NCI-H187 treated with DMSO at 0.1 percent for 48 hours (cell line): ENCODE measurements around the gene UNC80.
"Not testable (repeated sequence)": the region's sequence is repeated elsewhere in the genome, so short reads cannot be mapped to it uniquely, and the experiment has no call there.

Source experiments
- DNase-seq: peaks from one replicate; lab custom pipeline; 2025; lab: John Stamatoyannopoulos, UW

UNC80 gene

GRCh38 chr2:209771474-209772289 is at the start of gene UNC80:
UNC80 (plus strand) TSS chr2:209771832; CDS start chr2:209772073, 241 bp downstream.
- DNase-seq: no peak

GRCh38 chr2:209726311-209726710 is 45.3 kb upstream of the UNC80 start:
- no peak for DNase-seq

- DNase-seq: no peak
Measured at GRCh38 chr2:209727077-209727476, 44.6 kb upstream of the UNC80 start.

DNA sequence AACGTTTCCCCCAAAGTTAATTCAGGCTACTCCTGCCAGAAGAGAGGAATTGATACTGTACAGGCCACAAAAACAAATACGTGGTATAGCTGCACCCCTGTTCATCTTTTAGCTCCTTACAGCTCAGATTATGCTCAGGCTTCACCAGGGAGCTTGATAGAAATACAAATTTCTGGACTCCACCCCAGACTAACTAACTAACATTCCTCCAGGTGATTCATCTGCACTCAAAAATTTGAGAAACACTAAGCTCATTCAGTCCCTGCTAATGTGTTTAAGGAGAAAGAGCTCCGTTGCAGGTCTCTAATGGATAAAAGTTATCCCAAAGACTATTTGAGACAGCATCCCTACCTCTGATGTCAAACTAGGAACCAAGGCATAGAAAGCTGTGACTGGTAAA is 36.8 kb upstream of the UNC80 start:
- DNase-seq: no peak

GRCh38 chr2:209741953-209742352 is 29.7 kb upstream of the UNC80 start:
- no peak for DNase-seq

DNA sequence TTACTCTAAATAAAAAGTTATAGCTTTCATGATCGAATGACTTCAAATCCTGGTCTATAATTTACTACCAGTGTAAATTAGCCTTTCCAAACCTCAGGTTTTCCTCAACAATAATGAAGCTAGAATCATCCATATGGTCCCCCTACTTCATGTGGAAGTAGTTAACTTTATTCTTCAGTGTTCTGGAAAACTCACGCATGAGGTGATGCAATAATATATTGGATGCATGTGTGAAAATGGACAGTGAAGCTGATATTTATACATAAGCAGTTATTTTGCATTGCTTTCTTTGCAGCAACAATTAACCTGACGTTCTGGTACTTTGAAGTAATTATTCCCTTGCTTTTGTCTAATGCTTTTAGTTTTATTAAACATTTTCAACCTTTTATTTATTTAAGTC is 18.6 kb upstream of the UNC80 start:
- no peak for DNase-seq

- DNase-seq: no peak
Measured at GRCh38 chr2:209757163-209757562, 14.5 kb upstream of the UNC80 start.

DNA sequence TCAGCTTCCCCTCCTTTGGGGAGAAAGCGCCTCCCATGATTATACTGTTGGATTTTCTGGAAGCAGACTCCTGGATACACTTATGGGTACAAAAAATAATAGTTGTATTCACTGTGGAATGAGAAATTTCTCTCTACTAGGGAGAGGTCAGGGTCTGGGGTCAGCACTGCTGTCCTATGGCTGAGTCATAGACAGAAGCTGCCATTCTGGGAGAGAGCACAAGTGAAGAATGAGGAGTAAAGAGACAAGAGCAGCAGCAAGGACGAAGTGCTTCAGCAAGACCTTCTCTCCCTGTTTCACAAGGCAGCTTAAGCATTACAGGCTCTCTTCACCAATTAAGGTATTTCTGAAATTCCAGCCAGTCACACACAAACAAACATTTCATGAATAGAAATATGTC is 10.1 kb upstream of the UNC80 start:
- DNase-seq: no peak

DNA sequence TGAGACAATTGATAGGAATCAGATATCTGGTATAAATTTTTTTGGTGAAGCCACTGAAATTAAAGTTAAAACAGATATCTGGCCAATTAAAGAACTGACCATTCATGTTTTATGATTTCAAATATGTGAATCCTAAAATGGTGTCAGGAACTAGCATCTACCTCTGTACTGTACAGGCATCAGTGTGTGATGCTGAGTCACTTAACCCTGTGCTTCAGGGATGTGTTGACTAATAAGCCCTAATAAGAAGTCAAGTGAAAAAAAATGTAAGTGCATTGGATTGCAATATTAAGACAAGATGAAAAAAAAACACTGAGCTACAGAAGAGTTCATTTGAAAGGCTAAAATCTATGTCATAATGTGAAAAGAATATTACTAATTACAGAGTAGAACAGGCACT is 9.1 kb upstream of the UNC80 start:
- no peak for DNase-seq

DNA sequence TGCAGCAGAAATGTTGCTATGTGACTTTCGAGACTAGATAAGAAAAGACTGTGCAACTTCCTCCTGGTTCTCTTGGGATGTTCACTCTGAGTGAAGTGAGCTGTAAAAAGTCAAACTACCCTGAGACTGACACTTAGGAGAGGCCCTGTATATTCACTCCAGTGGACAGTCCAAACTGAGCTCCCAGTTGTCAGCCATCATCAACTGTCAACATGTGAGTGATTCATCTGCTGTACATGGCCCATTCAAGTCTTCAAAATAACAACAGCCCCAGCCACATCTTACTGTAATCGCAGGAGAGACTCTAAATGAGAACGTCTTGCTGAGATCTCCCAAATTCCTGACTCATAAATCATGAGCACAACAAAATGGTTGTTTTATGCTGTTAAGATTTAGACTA is 8.5 kb upstream of the UNC80 start:
- DNase-seq: no peak

GRCh38 chr2:209766613-209767012 is 5.0 kb upstream of the UNC80 start:
- no peak for DNase-seq

GRCh38 chr2:209767316-209767715 is 4.3 kb upstream of the UNC80 start:
- no peak for DNase-seq

DNA sequence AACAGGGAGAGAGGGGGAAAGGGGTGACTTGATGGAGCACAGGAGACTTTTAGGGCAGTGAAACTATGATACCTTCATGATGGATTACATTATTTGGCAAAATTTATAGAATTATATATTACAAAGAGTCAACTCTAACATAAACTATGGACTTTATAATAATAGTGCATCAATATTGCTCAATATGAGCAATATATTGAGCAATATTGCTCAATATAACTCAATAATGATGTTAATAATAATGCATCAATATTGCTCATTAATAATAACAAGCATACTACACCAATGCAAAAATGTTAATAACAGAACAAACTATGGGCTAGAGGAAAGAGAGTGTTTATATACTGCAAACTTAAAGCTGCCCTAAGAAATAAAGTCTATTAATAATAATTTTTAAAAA is 3.1 kb upstream of the UNC80 start:
- DNase-seq: no peak

DNA sequence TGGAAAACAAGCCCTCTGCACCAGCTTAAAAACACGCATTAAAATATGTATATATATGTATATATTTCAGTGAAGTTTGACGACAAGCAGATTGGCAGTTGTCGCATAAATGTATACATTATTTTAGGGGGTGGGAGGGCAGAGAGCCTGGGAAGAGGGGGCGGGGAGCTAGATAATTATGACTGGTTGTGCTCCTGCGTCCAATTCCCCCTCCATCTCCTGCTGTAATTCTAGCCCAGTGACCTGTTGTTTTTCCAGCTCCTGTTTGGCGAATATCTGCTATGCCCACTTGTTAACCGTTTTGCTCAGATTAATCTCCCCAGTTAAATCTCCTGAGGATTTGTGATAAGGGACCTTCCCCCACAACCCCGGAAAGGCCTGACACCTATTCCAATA is 656 bp downstream of the UNC80 start:
- no peak for DNase-seq

DNA sequence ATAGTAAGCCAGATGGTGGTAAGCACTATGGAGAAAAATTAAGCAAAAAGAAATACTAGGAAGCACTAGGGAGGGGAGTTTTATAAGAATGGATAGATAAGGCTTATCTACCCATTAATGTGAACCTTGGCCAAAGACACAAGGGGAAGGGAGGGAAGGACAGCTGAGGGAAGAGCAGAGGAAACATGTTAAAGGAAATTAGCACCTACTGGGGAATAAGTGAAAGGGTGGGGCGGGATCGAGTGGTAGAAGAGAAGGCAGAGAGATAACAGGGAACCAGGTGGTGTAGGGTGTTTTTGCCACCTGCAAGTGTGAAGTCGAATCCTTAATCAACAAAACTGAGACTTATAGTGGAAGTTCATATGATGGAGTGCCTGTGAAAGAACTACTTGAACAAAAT is 1.7 kb downstream of the UNC80 start:
- no peak for DNase-seq

GRCh38 chr2:209787416-209787815 is 15.8 kb downstream of the UNC80 start:
- DNase-seq: no peak

DNA sequence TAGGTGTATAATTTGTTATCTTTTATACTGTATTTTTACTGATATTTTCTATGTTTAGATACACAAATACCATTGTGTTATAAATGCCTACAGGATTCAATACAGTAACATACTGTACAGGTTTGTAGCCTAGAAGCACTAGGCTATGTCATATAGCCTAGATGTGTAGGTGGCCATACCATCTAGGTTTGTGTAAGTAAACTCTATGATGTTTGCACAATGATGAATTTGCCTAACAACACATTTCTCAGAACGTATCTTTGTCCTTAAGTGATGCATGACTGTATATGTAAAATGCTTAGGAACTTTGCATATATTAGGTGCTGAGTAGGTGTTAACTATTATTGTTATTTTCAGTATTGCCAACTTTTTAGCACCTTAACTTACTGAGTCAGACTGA is 17.3 kb downstream of the UNC80 start:
- no peak for DNase-seq

DNA sequence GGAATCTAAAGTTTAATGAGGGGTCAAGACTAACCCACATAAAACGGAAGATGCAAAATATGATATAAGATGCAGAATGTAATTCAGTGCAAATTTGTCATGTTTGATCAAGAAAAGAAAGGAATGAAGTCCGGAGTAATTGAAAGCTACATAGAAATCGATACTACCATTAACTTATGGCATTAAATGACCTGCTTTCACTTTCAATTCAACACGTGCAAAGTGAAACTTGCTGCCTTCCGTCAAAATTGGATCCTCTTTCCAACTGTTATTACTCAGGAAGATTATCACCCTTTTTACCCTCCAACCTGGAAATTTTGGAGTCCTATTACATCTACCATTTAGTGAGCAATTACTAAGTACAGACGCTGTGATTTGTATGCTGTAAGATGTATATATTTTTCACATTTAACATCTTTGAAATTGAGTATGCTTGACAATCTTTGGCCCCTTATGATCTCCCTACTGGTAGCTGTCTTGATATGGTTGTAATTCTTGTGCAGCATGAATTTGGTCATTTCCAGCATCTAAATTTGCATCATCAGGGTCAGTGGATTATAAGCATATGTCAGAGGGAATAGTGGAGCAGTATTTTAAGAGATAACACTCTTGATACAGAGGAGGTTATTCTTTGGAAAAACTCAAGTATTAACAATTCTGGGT is 18.6 kb downstream of the UNC80 start:
- no peak for DNase-seq

DNA sequence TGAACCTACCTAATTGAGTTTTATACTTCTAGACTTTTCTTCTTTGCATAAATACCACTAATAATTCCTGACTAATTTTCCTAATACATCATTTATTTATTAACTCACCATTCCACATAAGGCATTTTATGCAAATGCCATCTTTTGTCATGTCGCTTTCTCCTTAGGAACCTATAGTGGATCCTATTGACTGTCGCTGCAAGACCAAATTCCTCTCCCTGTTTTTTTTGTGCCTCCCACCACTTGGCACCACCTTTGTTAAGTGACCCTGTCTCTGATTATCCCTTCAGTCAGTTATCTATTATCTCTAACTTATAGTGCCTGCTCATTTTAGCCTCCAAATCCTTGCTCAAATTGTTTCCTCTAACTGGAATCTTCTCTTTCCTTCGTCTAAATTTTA is 19.5 kb downstream of the UNC80 start:
- DNase-seq: no peak

DNA sequence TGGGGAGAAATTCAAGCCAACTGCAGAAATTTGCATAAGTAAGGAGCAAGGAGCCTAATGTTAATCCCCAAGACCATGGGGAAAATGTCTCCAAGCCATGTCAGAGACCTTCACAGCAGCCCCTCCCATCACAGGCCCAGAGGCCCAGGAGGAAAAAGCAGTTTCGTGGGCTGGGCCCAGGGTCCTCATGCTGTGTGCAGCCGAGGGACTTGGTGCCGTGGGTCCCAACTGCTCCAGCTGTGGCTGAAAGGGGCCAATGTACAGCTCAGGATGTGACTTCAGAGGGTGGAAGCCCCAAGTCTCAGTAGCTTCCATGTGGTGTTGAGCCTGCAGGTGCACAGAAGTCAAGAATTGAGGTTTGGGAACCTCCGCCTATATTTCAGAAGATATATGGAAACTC is 23.8 kb downstream of the UNC80 start:
- DNase-seq: not testable (repeated sequence)

DNA sequence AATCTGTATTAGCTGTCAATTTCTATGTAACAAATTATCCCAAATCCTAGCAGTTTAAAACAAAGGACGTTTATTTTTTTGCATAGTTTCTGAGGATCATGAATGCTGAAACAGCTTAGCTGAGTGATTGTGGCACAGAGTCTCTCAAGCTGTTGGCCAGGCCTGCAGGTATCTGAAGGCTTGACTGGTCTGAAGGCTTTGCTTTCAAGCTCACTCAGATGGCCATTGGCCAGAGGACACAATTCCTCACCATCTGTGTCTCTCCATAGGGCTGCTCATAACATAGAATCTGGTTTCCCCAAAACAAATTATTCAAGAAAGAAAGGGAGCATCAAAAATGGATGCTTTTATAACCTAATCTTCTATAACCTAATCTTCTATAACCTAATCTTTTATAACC is 33.7 kb downstream of the UNC80 start:
- DNase-seq: no peak

DNA sequence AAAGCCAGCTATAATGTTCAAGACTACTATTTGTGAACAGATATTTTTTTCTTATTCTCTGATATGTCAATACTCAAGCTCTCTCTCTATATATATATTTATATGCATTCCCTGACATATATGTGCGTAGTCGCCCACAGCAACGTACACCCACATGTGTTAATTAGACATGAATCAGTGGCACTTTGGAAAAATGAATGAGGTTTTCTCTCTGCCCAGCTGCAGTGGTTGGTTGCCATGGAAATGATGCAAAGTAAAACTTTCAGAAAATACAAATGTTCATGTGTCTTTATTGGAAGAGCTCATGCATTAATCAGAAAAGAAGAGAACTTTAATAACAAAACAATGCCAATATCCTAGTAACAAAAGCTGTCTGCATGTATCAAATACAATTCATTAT is 34.7 kb downstream of the UNC80 start:
- no peak for DNase-seq

GRCh38 chr2:209808521-209808920 is 36.9 kb downstream of the UNC80 start:
- DNase-seq: no peak

DNA sequence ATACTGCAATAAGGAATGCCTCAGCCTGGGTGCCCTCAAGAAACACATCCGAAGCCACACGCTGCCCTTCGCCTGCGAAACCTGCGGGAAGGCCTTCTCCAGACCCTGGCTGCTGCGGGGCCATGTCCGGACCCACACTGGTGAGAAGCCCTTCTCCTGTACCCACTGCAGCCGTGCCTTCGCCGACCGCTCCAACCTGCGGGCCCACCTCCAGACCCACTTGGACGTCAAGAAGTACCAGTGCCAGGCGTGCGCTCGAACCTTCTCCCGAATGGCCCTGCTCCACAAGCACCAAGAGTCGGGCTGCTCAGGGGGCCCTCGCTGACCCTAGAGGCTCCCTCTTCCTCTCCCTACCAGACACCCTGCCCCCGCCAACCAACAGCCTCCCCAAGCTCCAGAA is 37.6 kb downstream of the UNC80 start:
- no peak for DNase-seq
